A172 (cell line): ENCODE measurements around the gene MEMO1. TPM values are rescaled to one million over a fixed set of nuclear protein-coding genes. Genes with fewer than 3 reads are reported as not detected.
"Not testable (repeated sequence)": the region's sequence is repeated elsewhere in the genome, so short reads cannot be mapped to it uniquely, and the experiment has no call there.

Experiments used
- DNase-seq: peaks from one replicate; pipeline ENCODE4 v3.0.0-alpha.2; 2015; ENCODE audit warnings: low spot score
- total RNA-seq: library from RNA; depleted of rRNA; stranded (reverse); fragments of >200 nt; shearing (Covaris generic); gene quantifications from 2 replicates; pipeline ENCODE4 v1.2.3, GENCODE V29; 2014; rRNA removed

MEMO1 gene
- 79.9 and 94.7 TPM in 2 replicates for total RNA-seq

DNA sequence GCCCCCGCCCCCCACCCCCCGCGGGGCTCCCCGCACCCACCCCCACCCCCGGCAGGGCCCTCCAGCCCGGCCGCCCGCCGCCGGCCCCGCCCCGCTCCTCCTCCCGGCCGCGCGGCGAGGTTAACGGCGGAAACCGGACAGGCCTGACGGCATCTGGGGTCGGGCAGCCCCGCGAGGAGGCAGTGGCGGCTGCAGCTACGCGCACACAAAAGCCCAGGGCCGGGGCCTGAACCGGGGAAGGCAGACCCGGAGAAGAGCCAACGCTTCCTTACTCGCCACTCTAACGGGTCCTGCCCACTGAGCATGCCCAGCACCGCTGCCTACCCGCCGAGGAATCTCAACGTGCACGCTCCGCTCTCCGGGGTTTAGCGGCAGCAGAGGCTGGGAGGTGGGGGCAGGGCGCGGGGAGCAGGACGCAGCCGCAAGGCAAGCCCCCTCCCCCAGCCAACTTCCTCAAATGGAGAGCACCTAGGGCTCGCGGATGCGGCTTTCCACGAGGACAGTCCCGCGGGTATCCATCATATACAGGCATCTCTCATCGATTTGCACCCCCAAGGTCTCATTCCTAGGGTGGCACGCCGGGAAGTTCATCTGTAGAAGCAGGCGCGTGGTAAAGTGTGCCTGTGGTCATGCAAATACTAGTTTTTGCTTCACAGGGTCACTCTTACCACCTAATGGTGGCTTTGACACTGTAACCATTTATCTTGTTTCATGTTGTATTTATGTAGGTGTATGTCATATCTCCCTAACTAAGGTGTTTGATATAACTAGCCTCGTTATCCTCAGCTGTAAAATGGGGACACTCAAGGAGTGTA lies at the start of gene MEMO1:
MEMO1 (minus strand) TSS at position 339 of the 815 bp plus-strand sequence. CDS start 761 bp downstream, outside the sequence.
- DNase-seq: peak; percentile 90

DNA sequence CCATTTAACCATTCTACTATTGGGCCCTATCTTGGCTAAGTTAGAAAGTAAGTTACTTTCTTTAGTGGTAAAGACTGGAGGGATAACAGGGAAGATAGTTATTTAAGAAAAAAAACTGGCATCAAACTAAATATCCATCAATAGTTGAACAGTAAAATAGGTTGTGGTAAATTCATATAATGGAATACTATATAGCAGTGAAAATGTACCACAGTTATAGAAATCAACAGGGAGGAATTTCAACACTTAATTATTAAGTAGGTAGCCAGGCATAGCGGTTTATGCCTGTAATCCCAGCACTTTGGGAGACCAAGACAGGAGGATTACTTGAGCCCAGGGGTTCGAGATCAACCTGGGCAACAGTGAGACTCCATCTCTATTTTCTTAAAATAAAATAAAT lies 49.5 kb upstream of the MEMO1 start:
- no peak for DNase-seq

DNA sequence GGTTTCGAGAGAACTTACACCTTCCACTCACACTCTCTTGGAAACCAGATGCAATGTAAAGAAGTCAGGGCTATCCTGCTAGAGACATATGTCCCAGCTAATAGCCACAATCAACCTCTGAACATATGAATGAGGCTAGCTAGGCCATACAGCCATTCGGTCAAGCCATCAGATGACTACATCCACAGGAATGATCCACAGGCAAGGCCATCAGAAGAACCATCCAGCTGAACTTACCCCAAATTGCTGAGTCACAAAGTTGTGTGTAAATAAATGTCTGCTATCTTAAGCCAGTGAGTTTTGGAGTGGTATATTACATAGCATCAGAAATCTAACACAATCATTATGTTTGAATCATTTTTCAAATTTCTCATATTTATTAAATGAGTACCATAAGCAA lies 47.3 kb upstream of the MEMO1 start:
- DNase-seq: peak; percentile 28

DNA sequence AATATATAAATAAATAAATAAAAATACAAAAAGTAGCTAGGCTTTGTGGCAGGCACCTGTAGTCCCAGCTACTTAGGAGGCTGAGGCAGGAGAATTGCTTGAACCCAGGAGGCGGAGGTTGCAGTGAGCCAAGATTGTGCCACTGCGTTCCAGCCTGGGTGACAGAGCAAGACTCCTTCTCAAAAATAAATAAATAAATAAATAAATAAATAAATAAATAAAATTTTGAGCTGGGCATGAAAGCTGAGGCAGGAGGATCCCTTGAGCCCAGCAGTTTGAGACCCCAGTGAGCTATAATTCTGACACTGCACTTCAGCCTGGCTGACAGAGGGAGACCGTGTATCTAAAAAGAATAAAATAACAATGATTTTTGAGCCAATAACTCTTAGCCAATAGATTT lies 43.8 kb upstream of the MEMO1 start:
- not testable (repeated sequence) for DNase-seq

DNA sequence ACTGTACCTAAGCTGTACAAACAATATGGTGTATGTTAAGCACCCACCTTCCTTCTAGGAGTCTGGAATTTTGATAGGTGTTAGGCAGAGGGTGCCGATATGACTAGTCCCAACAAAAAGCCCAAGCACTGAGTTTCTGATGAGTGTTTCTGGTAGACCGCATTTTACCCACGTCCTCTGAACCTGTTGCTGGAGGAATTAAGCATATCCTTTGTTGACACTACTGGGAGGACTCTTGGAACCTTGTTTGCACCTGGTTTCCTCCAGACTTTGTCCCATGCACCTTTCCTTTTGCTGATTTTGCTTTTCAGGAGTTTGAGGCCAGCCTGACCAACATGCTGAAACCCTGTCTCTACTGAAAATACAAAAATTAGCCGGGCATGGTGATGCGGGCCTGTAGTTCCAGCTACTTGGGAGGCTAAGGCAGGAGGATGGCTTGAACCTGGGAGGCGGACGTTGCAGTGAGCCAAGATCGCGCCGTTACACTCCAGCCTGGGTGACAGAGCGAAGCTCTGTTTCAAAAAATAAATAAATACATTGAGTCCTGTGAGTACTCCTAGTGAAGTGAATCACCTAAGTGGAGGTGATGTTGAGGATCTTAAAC lies 41.1 kb upstream of the MEMO1 start:
- no peak for DNase-seq

DNA sequence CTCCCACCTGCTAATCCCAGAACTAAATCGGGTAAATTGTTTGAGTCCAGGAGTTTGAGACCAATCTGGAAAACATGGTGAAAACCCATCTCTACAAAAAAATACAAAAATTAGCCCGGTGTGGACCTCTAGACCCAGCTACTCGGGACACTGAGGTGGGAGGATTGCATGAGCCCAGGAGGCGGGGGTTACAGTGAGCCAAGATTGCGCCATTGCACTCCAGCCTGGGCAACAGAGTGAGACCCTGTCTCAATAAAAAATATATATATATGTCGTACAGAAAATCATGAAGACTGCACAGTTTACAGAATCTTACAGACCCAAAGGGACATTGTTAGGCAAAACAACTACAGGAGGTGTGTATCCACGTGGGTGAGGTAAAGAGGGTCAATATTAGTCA lies 32.8 kb upstream of the MEMO1 start:
- no peak for DNase-seq

DNA sequence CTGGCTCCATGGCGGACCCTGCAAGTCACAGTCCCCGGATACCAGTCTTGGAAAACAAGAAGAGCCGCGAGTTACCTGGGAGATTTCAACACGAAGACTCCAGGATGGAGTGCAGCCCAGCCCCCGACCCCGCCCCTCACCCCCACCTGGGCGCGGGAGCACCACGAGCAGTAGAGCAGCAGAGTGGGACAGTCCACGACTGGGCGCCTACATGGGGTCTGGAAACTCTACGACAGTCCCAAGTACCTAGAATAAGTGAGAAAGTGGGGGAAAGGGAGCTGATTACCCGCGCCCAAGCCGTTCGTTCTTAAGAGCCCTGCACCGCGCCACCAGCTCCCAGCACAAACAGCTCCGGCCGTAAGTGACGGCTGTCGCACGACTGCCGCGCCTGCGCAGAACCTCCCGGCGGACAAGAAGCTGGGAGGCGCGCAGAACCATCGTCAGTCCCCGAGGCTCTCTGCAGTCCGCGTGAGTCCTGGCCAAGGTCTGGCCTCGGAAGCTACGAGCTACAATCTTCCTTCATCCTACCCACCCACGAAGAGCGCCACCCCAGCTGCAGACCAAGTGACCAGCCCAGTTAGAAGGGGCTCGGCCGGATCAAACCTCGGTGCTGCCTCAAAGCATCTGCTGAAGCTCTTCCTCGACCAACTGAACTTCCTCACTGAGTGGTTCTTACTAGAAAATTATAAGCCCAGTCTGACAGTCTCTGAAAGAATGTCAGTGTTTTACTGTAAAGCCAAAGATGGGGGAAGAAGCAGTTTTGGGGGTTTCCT lies 28.8 kb upstream of the MEMO1 start, which contains the start of gene DPY30:
DPY30 (minus strand) TSS at position 359 of the 773 bp plus-strand sequence; CDS start at position 10, 349 bp downstream.
- DNase-seq: peak; percentile 93

DNA sequence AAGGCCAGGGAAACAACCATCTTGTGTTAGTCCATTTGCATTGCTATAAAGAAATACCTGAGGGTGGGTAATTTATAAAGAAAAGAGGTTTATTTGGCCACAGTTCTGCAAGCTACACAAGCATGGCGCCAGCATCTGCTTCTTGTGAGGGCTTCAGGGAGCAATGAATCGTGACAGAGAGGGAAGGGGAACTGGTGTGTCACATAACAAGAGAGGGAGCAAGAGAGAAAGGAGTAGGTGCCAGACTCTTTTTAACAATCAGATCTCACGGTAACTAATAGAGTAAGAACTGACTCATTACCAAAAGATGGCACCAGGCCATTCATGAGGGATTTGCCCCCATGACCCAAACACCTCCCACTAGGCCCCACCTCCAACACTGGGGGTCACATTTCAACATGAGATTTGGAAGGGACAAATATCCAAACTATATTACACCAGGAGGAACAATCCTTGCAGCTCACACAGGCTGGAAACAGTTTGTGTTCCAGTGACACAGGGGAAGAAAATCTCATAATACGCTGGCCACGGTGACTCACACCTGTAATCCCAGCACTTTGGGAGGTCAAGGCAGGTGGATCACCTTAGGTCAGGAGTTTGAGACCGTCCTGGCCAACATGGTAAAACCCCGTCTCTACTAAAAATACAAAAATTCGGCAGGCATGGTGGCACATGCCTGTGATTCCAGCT lies 23.5 kb upstream of the MEMO1 start:
- peak; percentile 43 for DNase-seq

DNA sequence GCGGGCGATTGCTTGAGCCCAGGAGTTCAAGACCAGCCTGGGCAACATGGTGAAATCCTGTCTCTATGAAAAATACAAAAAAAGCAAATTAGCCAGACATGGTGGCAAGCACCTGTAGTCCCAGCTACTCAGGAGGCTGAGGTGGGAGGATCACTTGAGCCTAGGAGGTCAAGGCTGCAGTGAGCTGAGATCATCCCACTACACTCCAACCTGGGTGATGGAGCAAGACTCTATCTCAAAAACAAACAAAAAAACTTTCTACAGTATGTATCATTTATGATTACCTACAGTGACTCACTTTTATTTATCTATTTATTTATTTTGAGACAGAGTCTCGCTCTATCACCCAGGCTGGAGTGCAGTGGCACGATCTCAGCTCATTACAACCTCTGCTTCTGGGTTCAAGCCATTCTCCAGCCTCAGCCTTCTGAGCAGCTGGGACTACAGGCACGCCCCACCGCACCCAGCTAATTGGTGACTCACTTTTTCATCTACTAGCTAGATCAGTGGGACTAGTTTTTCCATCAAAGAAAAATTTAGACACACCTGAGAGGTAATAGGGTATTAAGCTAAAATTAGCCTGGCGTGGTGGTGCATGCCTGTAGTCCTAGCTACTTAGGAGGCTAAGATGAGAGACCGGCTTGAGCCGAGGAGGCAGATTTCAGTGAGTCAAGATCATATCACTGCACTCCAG lies 8.1 kb upstream of the MEMO1 start:
- DNase-seq: not testable (repeated sequence)

DNA sequence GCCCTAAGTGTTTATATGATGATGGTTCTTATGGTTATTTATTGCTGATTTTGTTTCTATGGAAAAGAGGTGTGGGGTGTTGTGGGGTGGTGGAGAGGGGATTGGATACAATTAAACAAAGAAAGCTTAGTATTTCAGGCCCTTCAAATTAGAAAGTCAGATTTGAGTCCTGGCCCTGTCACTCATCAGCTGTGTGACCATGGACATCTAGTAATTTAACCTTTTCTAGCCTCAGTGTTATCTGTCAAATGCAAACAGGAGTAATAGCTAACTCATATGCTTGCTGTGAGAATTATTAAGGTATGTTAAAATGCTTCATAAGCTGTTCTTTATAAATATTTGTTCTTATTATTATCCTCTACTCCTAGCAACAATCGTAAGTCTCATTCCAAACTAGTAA lies 2.1 kb upstream of the MEMO1 start:
- no peak for DNase-seq

DNA sequence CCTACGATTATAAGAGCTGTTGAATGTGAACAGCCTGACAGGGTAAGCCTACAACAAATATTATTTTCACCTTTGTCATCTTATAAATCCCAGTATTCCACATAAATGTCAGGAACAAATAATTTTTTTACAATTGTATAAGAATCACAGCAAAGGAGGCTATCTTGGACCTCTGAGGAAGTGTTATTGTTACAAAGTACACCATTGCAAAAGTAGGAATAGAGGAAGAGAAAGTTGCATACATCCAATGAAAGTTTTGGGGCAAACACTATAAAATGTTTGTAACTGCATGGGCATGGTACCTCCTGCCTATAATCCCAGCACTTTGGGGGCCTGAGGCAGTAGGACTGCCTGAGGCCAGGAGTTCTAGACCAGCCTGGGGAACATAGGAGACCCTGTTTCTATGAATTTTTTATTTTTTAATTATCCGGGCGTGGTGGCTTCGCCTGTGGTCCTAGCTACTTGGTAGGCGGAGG lies 715 bp upstream of the MEMO1 start:
- DNase-seq: no peak

DNA sequence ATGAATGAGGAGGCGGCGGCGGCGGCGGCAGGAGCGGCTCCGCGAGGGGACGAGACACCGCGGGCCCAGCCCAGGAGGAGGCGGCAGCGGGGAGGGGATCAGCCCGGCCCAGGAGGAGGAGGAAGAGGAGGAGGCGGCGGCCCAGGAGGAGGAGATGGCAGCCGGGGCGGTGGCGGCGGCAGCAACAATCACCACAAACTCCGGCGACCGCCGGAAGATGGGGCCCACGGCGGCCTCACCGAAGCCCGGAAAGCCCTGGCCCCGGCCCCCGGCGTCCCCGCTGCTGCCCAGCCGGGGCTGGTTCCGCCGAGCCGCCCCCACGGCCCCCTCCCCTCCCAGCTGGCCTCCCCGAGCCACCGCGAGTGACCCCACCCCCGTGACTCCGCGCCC lies 533 bp downstream of the MEMO1 start:
- DNase-seq: peak; percentile 52

DNA sequence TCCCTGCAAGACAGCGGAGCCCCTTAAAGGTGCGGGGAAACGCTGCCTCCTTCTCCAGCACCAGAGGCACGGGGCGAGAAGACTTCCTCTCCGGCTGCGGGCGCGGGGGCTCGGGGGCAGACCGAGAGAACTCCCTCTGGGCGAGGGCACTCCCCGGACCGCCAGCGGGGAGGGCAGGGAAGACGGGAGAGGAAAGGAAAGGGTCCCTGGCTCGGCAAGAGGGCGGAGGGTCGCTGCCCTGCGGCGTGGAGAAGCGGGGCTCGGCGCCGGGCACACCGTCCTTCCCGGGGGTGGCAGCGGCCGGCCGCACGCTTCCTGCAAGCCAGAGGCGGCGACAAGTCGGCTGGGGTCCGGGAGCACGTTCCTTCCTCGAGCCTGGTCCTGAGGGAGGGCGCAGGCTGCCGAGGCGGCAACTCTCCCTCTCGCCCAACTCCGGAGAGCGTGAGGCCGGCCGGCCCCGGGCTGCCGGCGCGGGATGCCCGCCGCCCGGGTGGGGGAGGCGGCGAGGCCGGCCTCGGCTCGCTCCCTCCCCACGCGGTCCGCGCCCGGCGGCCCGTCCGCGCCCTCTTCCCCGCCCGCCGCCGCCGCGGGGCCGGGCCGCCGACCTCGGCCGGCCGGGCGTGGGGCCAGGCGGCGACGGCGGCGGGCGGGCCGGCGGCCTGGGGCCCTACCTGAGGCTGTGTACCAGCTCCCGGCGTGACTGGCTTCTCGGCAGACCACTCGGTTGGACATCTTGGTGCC lies 1.1 kb downstream of the MEMO1 start:
- no peak for DNase-seq

DNA sequence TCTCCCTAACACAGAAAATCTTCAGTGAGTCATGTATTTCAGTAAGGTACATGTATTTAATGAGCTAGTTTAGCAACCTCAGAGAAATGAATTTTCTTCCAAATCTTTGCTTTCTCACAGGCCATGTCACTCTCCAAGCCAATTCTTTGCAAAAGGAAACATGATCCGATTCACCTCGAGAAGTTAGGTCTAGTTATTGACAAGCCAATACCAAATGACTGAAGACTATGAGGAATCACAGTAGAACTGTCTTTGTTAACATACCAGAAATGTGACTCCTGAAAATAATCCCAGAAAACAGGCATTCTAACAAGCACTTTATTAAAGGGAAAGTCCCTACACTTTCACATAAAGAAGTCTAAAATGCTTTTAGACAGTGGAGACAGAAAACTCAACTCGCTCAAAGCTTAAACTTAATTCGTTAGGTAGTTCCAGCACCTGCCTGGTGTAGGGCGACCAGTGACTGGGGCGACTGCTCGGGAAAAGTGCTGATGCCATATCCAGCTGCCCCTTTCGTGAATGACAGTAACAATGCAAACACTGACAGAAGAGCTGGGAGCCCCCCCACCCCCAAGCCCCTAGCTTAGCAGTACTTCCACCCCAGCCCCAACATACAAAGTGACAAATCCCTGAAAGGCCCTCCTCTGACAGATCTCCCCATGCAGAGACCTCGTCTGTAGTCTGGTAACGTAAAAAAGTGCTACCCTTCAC lies 1.8 kb downstream of the MEMO1 start:
- peak; percentile 8 for DNase-seq

DNA sequence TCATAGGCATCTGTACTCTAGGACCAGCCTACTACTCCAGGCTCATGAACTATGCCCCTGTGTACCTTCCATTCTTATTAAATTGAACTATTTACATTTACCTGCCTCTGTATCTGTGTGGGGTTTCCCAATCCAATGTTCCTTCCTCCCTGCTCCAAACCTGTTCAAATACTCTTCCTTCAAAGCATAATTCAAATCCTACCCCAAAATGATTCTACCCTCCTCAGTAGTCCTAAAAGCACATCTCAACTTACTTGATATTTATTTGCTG lies 3.8 kb downstream of the MEMO1 start:
- DNase-seq: no peak

DNA sequence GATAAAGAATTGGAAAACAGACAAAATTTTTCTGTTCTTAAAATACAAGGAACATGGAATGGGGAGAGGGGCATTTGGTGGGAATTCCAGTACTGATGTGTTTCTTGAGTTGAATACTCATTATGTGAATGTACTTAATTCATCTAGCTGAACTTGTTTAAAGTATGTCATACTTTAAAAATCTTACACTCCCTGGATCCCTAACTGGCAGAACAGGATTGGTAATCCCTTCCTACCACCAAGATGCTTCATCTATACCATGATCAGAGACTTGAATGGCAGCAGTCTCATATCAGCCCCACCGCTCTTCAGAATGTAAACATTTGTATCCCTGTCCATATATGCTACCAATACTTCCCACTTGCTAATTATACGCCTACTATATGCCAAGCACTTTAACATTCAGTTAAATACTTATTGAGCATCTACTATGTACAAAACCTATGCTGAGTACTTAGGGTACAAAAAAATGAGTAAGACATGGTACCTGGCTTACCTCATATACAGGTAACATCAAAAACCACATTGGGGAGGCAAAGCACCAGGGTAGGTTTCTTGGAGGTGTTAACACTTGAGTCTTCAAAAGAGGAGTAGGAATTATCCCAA lies 5.3 kb downstream of the MEMO1 start:
- DNase-seq: no peak

DNA sequence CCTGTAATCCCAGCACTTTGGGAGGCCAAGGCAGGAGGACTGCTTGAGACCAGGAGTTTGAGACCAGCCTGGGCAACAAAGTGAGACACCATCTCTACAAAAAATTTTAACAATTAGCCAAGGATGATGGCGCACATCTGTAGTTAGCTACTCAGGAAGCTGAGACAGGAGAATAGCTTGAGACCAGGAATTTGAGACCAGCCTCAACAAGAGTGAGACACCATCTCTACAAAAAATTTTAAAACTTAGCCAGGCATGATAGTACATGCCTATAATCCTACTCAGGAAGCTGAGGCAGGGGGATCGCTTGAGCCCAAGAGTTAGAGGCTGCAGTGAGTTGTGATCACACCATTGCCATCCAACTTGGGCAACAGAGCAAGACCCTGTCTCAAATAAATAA lies 7.0 kb downstream of the MEMO1 start:
- DNase-seq: no peak

DNA sequence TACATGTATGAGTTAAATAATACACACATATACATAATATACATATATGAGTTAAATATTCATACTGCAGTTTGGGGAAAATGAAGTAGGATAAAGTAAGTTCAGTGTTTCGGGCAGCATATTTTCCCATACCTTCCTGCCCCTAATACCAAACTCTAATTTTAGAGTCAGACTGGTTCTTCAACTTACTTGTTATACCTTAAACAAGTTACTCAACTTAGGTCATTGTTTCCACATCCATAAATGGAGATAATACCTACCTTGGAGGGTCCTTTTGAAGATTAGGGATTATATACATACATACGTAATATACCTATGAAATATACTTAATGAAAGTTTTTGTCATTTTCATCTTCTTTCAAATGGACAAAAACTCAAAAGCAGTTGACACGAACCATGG lies 8.4 kb downstream of the MEMO1 start:
- DNase-seq: no peak

DNA sequence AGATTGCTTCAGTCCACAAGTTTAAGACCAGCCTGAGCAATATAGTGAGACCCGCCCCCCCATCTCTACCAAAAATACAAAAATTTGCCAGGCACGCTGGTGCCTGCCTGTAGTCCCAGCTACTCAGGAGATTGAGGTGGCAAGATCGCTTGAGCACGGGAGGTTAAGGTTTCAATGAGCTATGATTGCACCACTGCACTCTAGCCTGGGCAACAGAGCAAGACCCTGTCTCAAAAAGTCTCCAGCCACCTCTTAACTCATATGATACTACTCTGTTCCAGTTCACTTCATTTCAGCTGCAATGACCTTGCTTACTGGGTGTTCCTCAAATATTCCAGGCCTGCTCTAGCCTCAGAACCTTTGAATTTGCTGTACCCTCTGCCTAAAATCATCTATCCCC lies 11.4 kb downstream of the MEMO1 start:
- DNase-seq: no peak
